HG02938 (cell line): Measurements from ENCODE around the gene NACA2.
"Not testable (repeated sequence)": the region's sequence is repeated elsewhere in the genome, so short reads cannot be mapped to it uniquely, and the experiment has no call there.

Source experiments
- ATAC-seq: cut with Tn5 transposase; IDR thresholded peaks from one replicate; pipeline ENCODE4 v1.9.1; 2021; ENCODE audit warnings: mild to moderate bottlenecking, moderate library complexity; ENCODE audit not compliant: unreplicated experiment

Gene NACA2

GRCh38 chr17:61579961-61580360 is 11.1 kb downstream of the NACA2 start:
- no peak for ATAC-seq

GRCh38 chr17:61579347-61579746 is 11.7 kb downstream of the NACA2 start:
- ATAC-seq = no peak

GRCh38 chr17:61578645-61579044 is 12.4 kb downstream of the NACA2 start:
- no peak for ATAC-seq

- no peak for ATAC-seq
Measured at GRCh38 chr17:61575983-61576382, 15.0 kb downstream of the NACA2 start.

GRCh38 chr17:61575352-61575975 is 15.6 kb downstream of the NACA2 start:
- ATAC-seq = no peak

- no peak for ATAC-seq
Measured at GRCh38 chr17:61574542-61575351, 16.3 kb downstream of the NACA2 start.

GRCh38 chr17:61572547-61572946 is 18.5 kb downstream of the NACA2 start:
- ATAC-seq = not testable (repeated sequence)

GRCh38 chr17:61571624-61572023 is 19.4 kb downstream of the NACA2 start:
- ATAC-seq = no peak

GRCh38 chr17:61570118-61570517 is 20.9 kb downstream of the NACA2 start:
- no peak for ATAC-seq

GRCh38 chr17:61569525-61569924 is 21.5 kb downstream of the NACA2 start:
- not testable (repeated sequence) for ATAC-seq

GRCh38 chr17:61568219-61569072 is 22.6 kb downstream of the NACA2 start:
- ATAC-seq = no peak

GRCh38 chr17:61567045-61567802 is 23.8 kb downstream of the NACA2 start:
- ATAC-seq = no peak

- not testable (repeated sequence) for ATAC-seq
Measured at GRCh38 chr17:61566448-61566847, 24.6 kb downstream of the NACA2 start.

GRCh38 chr17:61565850-61566249 is 25.2 kb downstream of the NACA2 start:
- ATAC-seq = not testable (repeated sequence)

- no peak for ATAC-seq
Measured at GRCh38 chr17:61565213-61565612, 25.8 kb downstream of the NACA2 start.

- ATAC-seq = no peak
Measured at GRCh38 chr17:61562287-61562686, 28.7 kb downstream of the NACA2 start.

- no peak for ATAC-seq
Measured at GRCh38 chr17:61561354-61561753, 29.7 kb downstream of the NACA2 start.

GRCh38 chr17:61560071-61560470 is 30.9 kb downstream of the NACA2 start:
- ATAC-seq = no peak

GRCh38 chr17:61556224-61557188 is 34.5 kb downstream of the NACA2 start:
- no peak for ATAC-seq
